SKM-1 (cell line): ENCODE data around the gene KCNT1.

Source experiments
- DNase-seq: peaks from one replicate; lab custom pipeline; 2025; ENCODE audit not compliant: unreplicated experiment; lab: John Stamatoyannopoulos, UW

Gene KCNT1

GRCh38 chr9:135840539-135840938 is 138.6 kb downstream of the KCNT1 start:
- DNase-seq: no peak
